KMS-11 (cell line): ENCODE data around the gene KMT2C.
"Not testable (repeated sequence)": the region's sequence is repeated elsewhere in the genome, so short reads cannot be mapped to it uniquely, and the experiment has no call there.

Experiments used
- H2AFZ ChIP-seq: fragments of 200-600 bp; sonication (generic); 2 replicates; pipeline ENCODE4 v1.6.1; 2016; ENCODE audit warnings: antibody characterized with exemption, mixed run types, low read depth
- H3K27ac ChIP-seq: fragments of 200-600 bp; sonication (generic); 2 replicates; pipeline ENCODE4 v1.6.1; 2016; ENCODE audit warnings: mild to moderate bottlenecking, mixed run types
- H3K27me3 ChIP-seq: fragments of 200-600 bp; sonication (generic); 2 replicates; pipeline ENCODE4 v1.6.1; 2017; ENCODE audit warnings: mild to moderate bottlenecking, low read depth, mixed run types, moderate library complexity; ENCODE audit not compliant: insufficient read depth
- H3K36me3 ChIP-seq: fragments of 200-600 bp; sonication (generic); 2 replicates; pipeline ENCODE4 v1.6.1; 2017; ENCODE audit warnings: mild to moderate bottlenecking, mixed run types; ENCODE audit not compliant: insufficient read depth
- H3K4me1 ChIP-seq: fragments of 200-600 bp; sonication (generic); 2 replicates; pipeline ENCODE4 v1.6.1; 2016; ENCODE audit warnings: mild to moderate bottlenecking, low read depth, mixed run types; ENCODE audit not compliant: poor library complexity, severe bottlenecking
- H3K4me2 ChIP-seq: fragments of 200-600 bp; sonication (generic); 2 replicates; pipeline ENCODE4 v1.7.0; 2016; ENCODE audit warnings: mild to moderate bottlenecking, mixed run types
- H3K4me3 ChIP-seq: fragments of 200-600 bp; sonication (generic); IDR thresholded peaks from 2 replicates; pipeline ENCODE4 v1.6.1; 2017; ENCODE audit warnings: low read depth, low read length, mixed read lengths; ENCODE audit not compliant: insufficient read depth
- H3K79me2 ChIP-seq: fragments of 200-600 bp; sonication (generic); 2 replicates; pipeline ENCODE4 v1.6.1; 2016; ENCODE audit warnings: low read depth, mixed run types; ENCODE audit not compliant: insufficient read depth
- H3K9ac ChIP-seq: fragments of 200-600 bp; sonication (generic); 2 replicates; pipeline ENCODE4 v1.6.1; 2016; ENCODE audit warnings: mild to moderate bottlenecking, mixed run types
- H4K20me1 ChIP-seq: fragments of 200-600 bp; sonication (generic); 2 replicates; pipeline ENCODE4 v1.6.1; 2016; ENCODE audit warnings: mild to moderate bottlenecking, mixed run types; ENCODE audit not compliant: insufficient read depth
- TF ChIP-seq, protein P1 (sequence below): fragments of 200-600 bp; sonication (generic); conservative IDR thresholded peaks from 2 replicates; pipeline ENCODE4 v1.6.1; 2017; ENCODE audit warnings: low read depth, mild to moderate bottlenecking, antibody characterized with exemption, low read length, moderate library complexity, mixed read lengths

KMT2C gene

DNA sequence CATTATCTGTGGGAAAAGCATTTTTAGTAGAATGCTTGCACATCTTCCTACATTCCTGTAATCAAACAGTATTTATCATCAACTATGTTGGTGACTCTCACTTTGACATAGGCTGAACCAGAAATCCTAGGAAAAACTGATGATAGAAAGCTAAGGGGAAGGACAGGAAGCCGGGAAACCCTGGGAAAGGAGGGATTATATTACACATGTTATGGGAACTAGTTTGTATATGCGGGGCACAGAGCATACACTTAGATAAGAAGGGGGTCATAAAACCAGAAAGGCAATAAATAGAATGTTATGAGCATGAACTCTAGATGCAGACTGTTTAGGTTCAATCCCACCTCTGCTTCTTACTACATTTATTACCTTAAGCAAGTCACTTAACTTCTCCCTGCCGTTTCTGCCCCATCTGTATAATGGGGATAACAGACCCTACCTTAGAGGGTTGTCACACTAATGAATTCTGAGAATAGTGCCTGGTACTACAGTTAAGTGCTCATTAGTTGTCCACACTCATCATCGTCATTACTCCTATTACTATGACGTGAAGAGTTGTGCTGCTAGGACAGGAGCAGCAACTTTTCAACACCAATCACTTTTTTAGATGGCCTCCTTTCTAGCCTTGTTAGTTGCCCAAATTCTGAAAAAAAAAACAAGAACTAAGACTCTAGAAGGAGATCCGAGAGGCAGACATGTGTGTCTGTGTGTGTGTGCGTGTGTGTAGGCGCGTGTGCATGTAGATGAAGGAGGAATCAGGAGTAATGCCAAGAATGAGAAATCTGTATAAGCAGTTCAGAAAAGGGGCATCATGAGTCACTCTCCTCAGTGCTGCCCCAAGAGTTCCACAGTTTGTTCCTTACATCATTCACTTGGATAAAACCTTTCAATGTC is 52.2 kb downstream of the KMT2C start:
- no peak overlapping the region for H2AFZ ChIP-seq
- no peaks in the 10 kb centered on the region for H3K27me3 ChIP-seq
- TF ChIP-seq, protein P1, sequence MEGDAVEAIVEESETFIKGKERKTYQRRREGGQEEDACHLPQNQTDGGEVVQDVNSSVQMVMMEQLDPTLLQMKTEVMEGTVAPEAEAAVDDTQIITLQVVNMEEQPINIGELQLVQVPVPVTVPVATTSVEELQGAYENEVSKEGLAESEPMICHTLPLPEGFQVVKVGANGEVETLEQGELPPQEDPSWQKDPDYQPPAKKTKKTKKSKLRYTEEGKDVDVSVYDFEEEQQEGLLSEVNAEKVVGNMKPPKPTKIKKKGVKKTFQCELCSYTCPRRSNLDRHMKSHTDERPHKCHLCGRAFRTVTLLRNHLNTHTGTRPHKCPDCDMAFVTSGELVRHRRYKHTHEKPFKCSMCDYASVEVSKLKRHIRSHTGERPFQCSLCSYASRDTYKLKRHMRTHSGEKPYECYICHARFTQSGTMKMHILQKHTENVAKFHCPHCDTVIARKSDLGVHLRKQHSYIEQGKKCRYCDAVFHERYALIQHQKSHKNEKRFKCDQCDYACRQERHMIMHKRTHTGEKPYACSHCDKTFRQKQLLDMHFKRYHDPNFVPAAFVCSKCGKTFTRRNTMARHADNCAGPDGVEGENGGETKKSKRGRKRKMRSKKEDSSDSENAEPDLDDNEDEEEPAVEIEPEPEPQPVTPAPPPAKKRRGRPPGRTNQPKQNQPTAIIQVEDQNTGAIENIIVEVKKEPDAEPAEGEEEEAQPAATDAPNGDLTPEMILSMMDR, result no peak
- peaks cover 42% of the 10 kb centered on the region; the same call in 1 of the 2 replicates for H4K20me1 ChIP-seq
- H3K4me1 ChIP-seq, result peaks cover 24% of the 10 kb centered on the region
- no peaks in the 10 kb centered on the region for H3K36me3 ChIP-seq
- H3K9ac ChIP-seq, result no peak overlapping the region
- H3K4me2 ChIP-seq, result no peak overlapping the region
- peaks cover 86% of the 10 kb centered on the region for H3K79me2 ChIP-seq
- H3K27ac ChIP-seq, result no peak overlapping the region
- no peak overlapping the region for H3K4me3 ChIP-seq

DNA sequence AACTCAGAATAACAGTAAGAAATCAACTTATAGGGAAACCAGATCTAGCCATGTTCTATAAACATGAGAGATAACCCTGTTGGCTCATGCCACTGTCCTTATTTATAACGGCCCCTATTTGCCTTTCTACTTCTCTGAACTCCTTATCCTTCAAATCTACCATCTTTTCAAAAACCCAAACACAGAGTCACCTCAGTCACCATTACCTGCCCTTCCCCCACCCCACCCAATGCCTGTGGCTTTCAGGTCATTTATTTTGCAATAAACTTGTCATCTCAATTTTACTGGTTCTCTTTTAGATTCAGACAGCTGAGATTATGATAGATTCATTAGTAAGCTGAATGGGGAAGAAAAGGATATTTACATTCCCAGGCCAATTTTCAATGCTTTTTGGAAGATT is 53.6 kb downstream of the KMT2C start:
- Histone ChIP-seq H3K27ac (no peak overlapping the region), H4K20me1 (peaks cover 42% of the 10 kb centered on the region; the same call in 1 of the 2 replicates), H3K4me1 (peaks cover 24% of the 10 kb centered on the region), H3K36me3 (no peaks in the 10 kb centered on the region), H3K79me2 (peaks cover 89% of the 10 kb centered on the region), H3K4me3 (no peak overlapping the region), H3K4me2 (no peak overlapping the region), H2AFZ (no peak overlapping the region), H3K27me3 (no peaks in the 10 kb centered on the region), H3K9ac (no peak overlapping the region)
- TF ChIP-seq, protein P1, result no peak

DNA sequence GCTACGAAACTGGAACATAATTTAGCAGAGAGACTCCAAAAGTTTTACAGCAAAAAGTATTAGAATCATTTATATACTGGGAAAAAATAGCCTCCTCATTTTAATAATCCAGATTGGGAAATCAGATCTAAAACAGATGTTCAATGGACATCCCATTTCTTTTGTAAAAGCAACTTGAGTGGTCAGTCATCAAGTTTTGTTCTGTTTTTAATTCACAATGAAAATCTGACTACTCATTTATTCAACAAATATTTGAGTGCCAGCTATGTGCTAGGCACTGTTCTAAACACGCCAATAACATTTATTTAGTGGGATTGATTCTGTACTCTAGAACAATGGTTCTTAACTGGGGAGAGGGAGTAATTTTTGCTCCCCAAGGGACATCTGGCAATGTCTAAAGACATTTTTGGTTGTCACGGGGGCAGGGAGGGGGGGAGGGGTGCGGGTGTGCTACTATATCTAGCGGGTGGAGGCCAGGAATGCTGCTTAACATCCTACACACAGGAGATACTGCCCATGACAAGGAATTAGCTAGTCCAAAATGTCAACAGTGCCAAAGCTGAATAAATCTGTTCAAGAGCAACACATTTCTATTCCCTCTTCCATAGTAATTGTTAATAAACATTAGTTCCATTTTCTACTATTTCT is 54.7 kb downstream of the KMT2C start:
- peaks cover 19% of the 10 kb centered on the region for H3K4me1 ChIP-seq
- H3K9ac ChIP-seq, H2AFZ ChIP-seq, H3K27ac ChIP-seq, H3K4me3 ChIP-seq, H3K36me3 ChIP-seq, H3K27me3 ChIP-seq, H3K4me2 ChIP-seq: not testable (repeated sequence)
- peaks cover 42% of the 10 kb centered on the region for H4K20me1 ChIP-seq
- H3K79me2 ChIP-seq, result peaks cover 91% of the 10 kb centered on the region

DNA sequence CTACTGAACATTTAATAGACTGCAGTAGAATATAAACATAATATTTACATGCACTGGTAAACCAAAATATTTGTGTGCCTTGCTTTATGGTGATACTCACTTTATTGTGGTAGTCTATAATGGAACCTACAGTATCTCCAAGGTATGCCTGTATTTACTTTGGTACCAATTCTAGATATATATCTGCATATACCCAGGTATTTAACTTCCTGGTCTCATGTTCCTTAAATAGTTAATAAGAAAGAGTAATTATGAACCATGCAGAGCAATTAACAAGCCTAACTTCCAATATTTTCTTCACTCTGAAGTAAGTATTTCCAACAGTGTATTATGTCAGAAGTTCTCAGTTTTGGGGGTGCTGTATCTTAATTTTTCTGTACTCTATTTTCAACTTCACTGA is 57.3 kb downstream of the KMT2C start:
- H3K4me3 ChIP-seq, H2AFZ ChIP-seq, H3K36me3 ChIP-seq, H3K27me3 ChIP-seq, H3K27ac ChIP-seq, H3K4me2 ChIP-seq, H3K9ac ChIP-seq: not testable (repeated sequence)
- H4K20me1 ChIP-seq, result peaks cover 28% of the 10 kb centered on the region
- peaks cover 98% of the 10 kb centered on the region for H3K79me2 ChIP-seq
- peaks cover 32% of the 10 kb centered on the region for H3K4me1 ChIP-seq

DNA sequence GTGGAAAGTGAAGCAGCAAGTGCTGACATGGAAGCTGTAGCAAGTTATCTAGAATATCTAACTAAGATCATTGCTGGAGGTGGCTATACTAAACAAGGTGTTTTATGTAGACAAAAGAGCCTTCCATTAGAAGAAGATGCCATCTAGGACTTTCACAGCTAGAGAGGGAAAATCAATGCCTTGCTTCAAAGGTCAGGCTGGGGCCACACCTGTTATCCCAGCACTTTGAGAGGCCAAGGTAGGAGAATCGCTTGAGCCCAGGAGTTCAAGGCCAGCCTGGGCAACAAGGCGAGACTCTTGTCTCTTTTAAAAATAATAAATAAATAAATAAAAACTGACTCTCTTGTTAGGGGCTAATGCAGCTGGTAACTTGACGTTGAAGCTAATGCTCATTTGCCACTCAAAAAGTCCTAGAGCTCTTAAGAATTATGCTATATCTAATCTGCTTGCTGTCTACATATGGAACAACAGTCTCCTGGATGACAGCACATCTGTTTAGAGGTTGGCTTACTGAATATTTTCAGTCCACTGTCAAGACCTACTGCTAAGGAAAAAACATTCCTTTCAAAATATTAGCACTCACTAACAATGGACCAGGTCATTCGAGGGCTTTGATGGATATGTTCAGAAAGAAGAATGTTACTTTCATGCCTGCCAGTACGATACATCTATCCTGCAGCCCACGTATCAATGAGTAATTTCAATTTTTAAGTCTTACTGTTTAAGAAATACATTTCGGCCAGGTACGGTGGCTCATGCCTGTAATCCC is 58.9 kb downstream of the KMT2C start:
- not testable (repeated sequence) for H3K27me3 ChIP-seq, H3K4me3 ChIP-seq, H2AFZ ChIP-seq, H3K36me3 ChIP-seq, H3K27ac ChIP-seq, H3K4me2 ChIP-seq, H3K9ac ChIP-seq
- H3K79me2 ChIP-seq, result peaks cover 98% of the 10 kb centered on the region
- peaks cover 17% of the 10 kb centered on the region for H3K4me1 ChIP-seq
- H4K20me1 ChIP-seq, result peaks cover 17% of the 10 kb centered on the region; the same call in 1 of the 2 replicates
